ENCODE measurements around the gene RAB3A. TPM values are rescaled to one million over a fixed set of nuclear protein-coding genes. Genes with fewer than 3 reads are reported as not detected.

The RAB3A gene
- total RNA-seq, 4 donors from 2014 or later, result 0.30 to 0.76 (median 0.44) TPM; not detected in 1

GRCh38 chr19:18208098-18208951 lies 4.5 kb upstream of the RAB3A start:
- no peak for DNase-seq
- H3K4me1 ChIP-seq, result peaks cover 6 to 40% (median 9%) of the 10 kb centered on the region in 3 donors
- no peaks in the 10 kb centered on the region for H3K9me3 ChIP-seq
- H3K36me3 ChIP-seq, result no peaks in the 10 kb centered on the region
- H3K27ac ChIP-seq, result peak overlapping the region in 3 of 4 donors; percentile 32 to 70 (median 45)
- intact Hi-C loops (cut with DNase I), result no loop called here
- WGBS, 2 donors, result 24 to 30% methylated on average over 19 to 21 of the region's 32 CpGs
- peaks cover 0 to 20% (median 0%) of the 10 kb centered on the region in 4 donors for H3K27me3 ChIP-seq
- TF ChIP-seq POLR2A (IDR thresholded peaks at IDR 0.05) (no peak), CTCF (IDR thresholded peaks at IDR 0.05) (peak in 5 of 6 experiments; percentile 15 to 68 (median 37))
- H3K4me3 ChIP-seq, result no peak overlapping the region

GRCh38 chr19:18206018-18206417 lies 2.2 kb upstream of the RAB3A start:
- H3K27me3 ChIP-seq, result peaks cover 0 to 13% (median 0%) of the 10 kb centered on the region in 4 donors
- peak overlapping the region in 3 of 4 donors; percentile 97 to 99 (median 97) for H3K27ac ChIP-seq
- WGBS, 2 donors, result 77 to 86% methylated on average over 9 to 12 of the region's 12 CpGs
- no peak for DNase-seq
- H3K36me3 ChIP-seq, result no peaks in the 10 kb centered on the region
- intact Hi-C loops (cut with DNase I), result no loop called here
- no peaks in the 10 kb centered on the region for H3K9me3 ChIP-seq
- TF ChIP-seq CTCF (IDR thresholded peaks at IDR 0.05) (no peak), POLR2A (IDR thresholded peaks at IDR 0.05) (no peak)
- H3K4me1 ChIP-seq, result peaks cover 13 to 50% (median 19%) of the 10 kb centered on the region in 3 donors
- no peak overlapping the region for H3K4me3 ChIP-seq

GRCh38 chr19:18205200-18205892 lies 1.5 kb upstream of the RAB3A start:
- peaks cover 0 to 1% (median 0%) of the 10 kb centered on the region in 3 donors for H3K36me3 ChIP-seq
- TF ChIP-seq POLR2A (IDR thresholded peaks at IDR 0.05), result peak in 2 of 4 donors; percentile 7 to 37
- TF ChIP-seq CTCF (IDR thresholded peaks at IDR 0.05), result no peak
- no peak for DNase-seq
- peaks cover 13 to 50% (median 19%) of the 10 kb centered on the region in 3 donors for H3K4me1 ChIP-seq
- peaks cover 0 to 13% (median 0%) of the 10 kb centered on the region in 4 donors for H3K27me3 ChIP-seq
- no peaks in the 10 kb centered on the region for H3K9me3 ChIP-seq
- intact Hi-C loops (cut with DNase I), result no loop called here
- H3K4me3 ChIP-seq, result peak overlapping the region; percentile 36 to 86 (median 74)
- 27 to 31% methylated on average over 17 to 31 of the region's 36 CpGs for WGBS, 2 donors
- H3K27ac ChIP-seq, result peak overlapping the region; percentile 85 to 99 (median 97)

- DNase-seq, result no peak
- H3K4me3 ChIP-seq, result peak overlapping the region; percentile 36 to 86 (median 74)
- TF ChIP-seq POLR2A (IDR thresholded peaks at IDR 0.05), result peak in 1 of 4 donors; percentile 10
- no peak for TF ChIP-seq CTCF (IDR thresholded peaks at IDR 0.05)
- intact Hi-C loops (cut with DNase I), result no loop called here
- peaks cover 13 to 50% (median 19%) of the 10 kb centered on the region in 3 donors for H3K4me1 ChIP-seq
- peaks cover 0 to 9% (median 0%) of the 10 kb centered on the region in 3 donors for H3K36me3 ChIP-seq
- H3K27ac ChIP-seq, result peak overlapping the region; percentile 85 to 99 (median 97)
- H3K27me3 ChIP-seq, result peaks cover 0 to 8% (median 0%) of the 10 kb centered on the region in 4 donors
- WGBS, 2 donors, result 0 to 1% methylated on average over 10 to 15 of the region's 22 CpGs
- H3K9me3 ChIP-seq, result no peaks in the 10 kb centered on the region
Measured at GRCh38 chr19:18204394-18205199, 755 bp upstream of the RAB3A start.

Measured in esophagus squamous epithelium (tissue), 5 donors.